SK-N-MC (cell line): ENCODE measurements around the gene CCDC194.

Source experiments
- EZH2 ChIP-seq: fragments of 200-600 bp; sonication (generic); IDR thresholded peaks from one replicate; pipeline ENCODE4 v1.6.1; 2017; ENCODE audit warnings: antibody characterized with exemption
- POLR2AphosphoS5 ChIP-seq: IDR thresholded peaks from 2 replicates; pipeline ENCODE4 v1.6.1; 2012; ENCODE audit warnings: mild to moderate bottlenecking, low read depth, low read length, borderline replicate concordance

DNA sequence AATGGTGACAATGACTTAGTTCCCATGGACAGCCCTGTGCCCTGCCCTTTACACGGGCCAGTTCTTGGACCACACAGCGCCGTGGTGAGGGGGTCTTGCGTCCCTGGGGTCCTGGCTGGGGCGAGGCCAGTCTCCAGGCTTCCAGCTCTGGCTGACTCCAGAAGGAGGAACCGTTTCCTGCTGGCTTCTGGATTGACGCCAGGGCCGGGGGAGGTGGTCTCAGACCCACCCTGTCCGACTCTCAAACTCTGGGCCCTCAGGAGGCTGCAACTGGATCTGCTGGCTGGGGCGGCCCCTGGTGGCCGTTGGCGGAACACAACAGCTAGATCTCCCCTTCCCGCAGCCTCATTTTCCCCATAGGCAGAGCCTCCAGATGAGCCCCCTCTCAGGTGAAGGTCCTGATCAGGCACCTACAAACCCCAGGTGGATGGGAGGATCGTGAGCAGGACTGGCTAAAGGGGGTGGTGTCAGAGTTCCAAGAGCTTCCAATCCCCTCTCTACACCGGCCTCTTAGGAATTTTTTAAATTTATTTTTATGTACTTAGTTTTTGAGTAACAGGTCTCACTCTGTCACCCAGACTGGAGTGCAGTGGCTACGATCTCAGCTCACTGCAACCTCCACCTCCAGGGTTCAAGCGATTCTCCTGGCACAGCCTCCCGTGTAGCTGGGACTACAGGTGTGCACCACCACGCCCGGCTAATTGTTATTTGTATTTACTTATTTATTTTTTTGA lies 8.0 kb downstream of the CCDC194 start:
- TF ChIP-seq EZH2, result no peak
- TF ChIP-seq POLR2AphosphoS5, result no peak
